Pons (tissue), 1 donor: ENCODE results near the gene ORC4.

Experiments
- DNase-seq: peaks from one replicate; pipeline ENCODE4 v3.0.0-alpha.2; 2016; ENCODE audit warnings: low spot score

Gene ORC4

GRCh38 chr2:147933931-147934330 is 86.6 kb downstream of the ORC4 start:
- no peak for DNase-seq

- no peak for DNase-seq
These were observed 93.4 kb downstream of the ORC4 start for GRCh38 chr2:147927053-147927588.

GRCh38 chr2:147925886-147926285 is 94.7 kb downstream of the ORC4 start:
- DNase-seq = no peak

- no peak for DNase-seq
These were observed 95.9 kb downstream of the ORC4 start for GRCh38 chr2:147924647-147925046.

GRCh38 chr2:147923846-147924245 is 96.7 kb downstream of the ORC4 start:
- no peak for DNase-seq

- no peak for DNase-seq
These were observed 103.4 kb downstream of the ORC4 start for GRCh38 chr2:147917161-147917560.

GRCh38 chr2:147916723-147917122 is 103.8 kb downstream of the ORC4 start:
- no peak for DNase-seq

- no peak for DNase-seq
These were observed 104.5 kb downstream of the ORC4 start for GRCh38 chr2:147916067-147916466.

- peak; percentile 70 for DNase-seq
These were observed 106.6 kb downstream of the ORC4 start for GRCh38 chr2:147913701-147914480.

GRCh38 chr2:147910990-147911473 is 109.5 kb downstream of the ORC4 start:
- DNase-seq = peak; percentile 78

- no peak for DNase-seq
These were observed 111.4 kb downstream of the ORC4 start for GRCh38 chr2:147909178-147909577.

GRCh38 chr2:147904051-147904450 is 116.5 kb downstream of the ORC4 start:
- no peak for DNase-seq

- DNase-seq = no peak
These were observed 131.9 kb downstream of the ORC4 start for GRCh38 chr2:147888680-147889079.

GRCh38 chr2:147886136-147886535 is 134.4 kb downstream of the ORC4 start:
- DNase-seq = no peak

GRCh38 chr2:147884830-147885229 is 135.7 kb downstream of the ORC4 start:
- no peak for DNase-seq

- DNase-seq = no peak
These were observed 137.9 kb downstream of the ORC4 start for GRCh38 chr2:147882631-147883030.
